A549 (cell line): ENCODE measurements around the gene CES1. TPM values are rescaled to one million over a fixed set of nuclear protein-coding genes. Genes with fewer than 3 reads are reported as not detected.

Experiments used
- ATAC-seq, 2 experiments: fragments of 200-7000 bp in 1 of 2; fragments of >200 bp in 1 of 2; cut with Nextera tagmentation in 1 of 2; cut with Tn5 transposase in 1 of 2; 3 replicates each; pipeline versions ENCODE4 v1.8.0 to v1.9.1; 2018 to 2020; ENCODE audit warnings: mild to moderate bottlenecking in 1 of 2, moderate library complexity in 1 of 2
- CTCF ChIA-PET: fragments of 300-600 bp; sonication (Branson Sonifier 250); formaldehyde crosslinking; extraction: SDS; loops from one replicate; lab custom pipeline; 2021; ENCODE audit warnings: antibody characterized with exemption, inconsistent platforms; lab: Yijun Ruan, JAX
- POLR2A ChIA-PET: fragments of 350-600 bp; formaldehyde crosslinking; extraction: SDS; loops from one replicate; lab custom pipeline; 2021; ENCODE audit warnings: antibody characterized with exemption, inconsistent platforms; lab: Yijun Ruan, JAX
- DNase-seq, 2 experiments: peaks; one replicate each; pipeline versions ENCODE4 v3.0.0 to v3.0.0-alpha.2; 2011 to 2016; ENCODE audit warnings: low read depth in 1 of 2, low spot score in 1 of 2
- FAIRE-seq: peaks from 2 replicates; lab custom pipeline; 2011; peaks lifted over from hg19 to GRCh38; lab: Jason Lieb, UNC
- H3K27ac ChIP-seq, 2 experiments: fragments of >200 bp; sonication (Bioruptor Twin); formaldehyde crosslinking; 3 replicates each; pipeline ENCODE4 v1.5.1; 2016 to 2017
- H3K4me1 ChIP-seq: fragments of >200 bp; sonication (Bioruptor Twin); formaldehyde crosslinking; 3 replicates; pipeline ENCODE4 v1.6.1; 2016
- H3K4me2 ChIP-seq: fragments of >200 bp; sonication (Bioruptor Twin); formaldehyde crosslinking; 3 replicates; pipeline ENCODE4 v1.6.1; 2016
- H3K4me3 ChIP-seq: fragments of >200 bp; sonication (Bioruptor Twin); formaldehyde crosslinking; 3 replicates; pipeline ENCODE4 v1.5.1; 2016
- H3K9me3 ChIP-seq: fragments of >200 bp; sonication (Bioruptor Twin); formaldehyde crosslinking; 3 replicates; pipeline ENCODE4 v1.6.1; 2016
- CEBPB ChIP-seq, 2 experiments: fragments of >200 bp in 1 of 2; sonication (Bioruptor Twin) in 1 of 2; formaldehyde crosslinking in 1 of 2; IDR thresholded peaks; 2 replicates each; pipeline ENCODE4 v1.6.1; 2012 to 2016
- CHD4 ChIP-seq: fragments of 200-600 bp; sonication (generic); IDR thresholded peaks from 2 replicates; pipeline ENCODE4 v1.6.1; 2016; ENCODE audit warnings: antibody characterized with exemption, mild to moderate bottlenecking, borderline replicate concordance
- E2F6 ChIP-seq: IDR thresholded peaks from 2 replicates; pipeline ENCODE4 v1.6.1; 2012; ENCODE audit warnings: low read depth, borderline replicate concordance
- EHF ChIP-seq: fragments of 250-450 bp; sonication (Bioruptor Pico); IDR thresholded peaks from 2 replicates; pipeline ENCODE4 v1.5.0; 2020; ENCODE audit warnings: mild to moderate bottlenecking
- EHMT2 ChIP-seq: fragments of 200-600 bp; sonication (generic); IDR thresholded peaks from 2 replicates; pipeline ENCODE4 v1.6.1; 2016; ENCODE audit warnings: antibody characterized with exemption, low read depth, mild to moderate bottlenecking, moderate library complexity
- FOSL2 ChIP-seq, 2 experiments: fragments of 450-650 bp in 1 of 2; fragments of >200 bp in 1 of 2; sonication (Bioruptor Twin) in 1 of 2; formaldehyde crosslinking; IDR thresholded peaks; 2 replicates each; pipeline versions ENCODE4 v1.5.0 to v1.6.1; 2016 to 2020; ENCODE audit warnings: mild to moderate bottlenecking in 1 of 2, moderate library complexity in 1 of 2
- GATA3 ChIP-seq: IDR thresholded peaks from 2 replicates; pipeline ENCODE4 v1.6.1; 2012; ENCODE audit warnings: borderline replicate concordance
- HOXA7 ChIP-seq: fragments of 250-450 bp; sonication (Bioruptor Pico); IDR thresholded peaks from 2 replicates; pipeline ENCODE4 v1.5.0; 2020; ENCODE audit warnings: mild to moderate bottlenecking, moderate library complexity
- JUNB ChIP-seq: fragments of >200 bp; sonication (Bioruptor Twin); formaldehyde crosslinking; IDR thresholded peaks from 2 replicates; pipeline ENCODE4 v1.6.1; 2016
- KDM5A ChIP-seq: fragments of 200-600 bp; sonication (generic); IDR thresholded peaks from 2 replicates; pipeline ENCODE4 v1.6.1; 2016; ENCODE audit warnings: antibody characterized with exemption, mild to moderate bottlenecking
- NFE2L2 ChIP-seq: fragments of 150-350 bp; conservative IDR thresholded peaks from 2 replicates; pipeline ENCODE4 v1.6.1; 2014; ENCODE audit warnings: low read length
- PBX3 ChIP-seq: IDR thresholded peaks from 2 replicates; pipeline ENCODE4 v1.6.1; 2012
- POLR2AphosphoS2 ChIP-seq: conservative IDR thresholded peaks from 2 replicates; pipeline ENCODE4 v1.6.1; 2012; ENCODE audit warnings: low read length, improper control_type of control experiment, inconsistent platforms
- RAD21 ChIP-seq, 2 experiments: fragments of >200 bp in 1 of 2; sonication (Bioruptor Twin) in 1 of 2; formaldehyde crosslinking in 1 of 2; IDR thresholded peaks in 1 of 2; conservative IDR thresholded peaks in 1 of 2; 2 replicates in 1 of 2; 3 replicates in 1 of 2; pipeline ENCODE4 v1.6.1; 2012 to 2018; ENCODE audit warnings: inconsistent platforms in 1 of 2
- RCOR1 ChIP-seq: fragments of 150-350 bp; IDR thresholded peaks from 2 replicates; pipeline ENCODE4 v1.6.1; 2014; ENCODE audit warnings: antibody characterized with exemption, low read length, low read depth
- SMC3 ChIP-seq: fragments of >200 bp; sonication (Bioruptor Twin); formaldehyde crosslinking; IDR thresholded peaks from 3 replicates; pipeline ENCODE4 v1.6.1; 2018; ENCODE audit warnings: inconsistent platforms
- ZSCAN20 ChIP-seq: fragments of 250-450 bp; sonication (Bioruptor Pico); IDR thresholded peaks from 2 replicates; pipeline ENCODE4 v1.8.0; 2022; ENCODE audit warnings: mild to moderate bottlenecking, moderate library complexity
- WGBS: methylation state at CpG from one replicate; pipeline ENCODE4 v1.1.6; 2017; ENCODE audit errors: missing lambda C conversion rate; 5-methylcytosine and 5-hydroxymethylcytosine counted together
- polyA minus RNA-seq: library from RNA; depleted of rRNA, polyadenylated mRNA; stranded (reverse); fragments of >200 nt; gene quantifications from 2 replicates; pipeline ENCODE4 v1.2.3, GENCODE V29; 2011; rRNA and poly(A)+ RNA removed
- polyA plus RNA-seq, 4 experiments: library from polyadenylated mRNA; depleted of rRNA in 3 of 4; stranded (reverse); fragments of >200 nt; fragmentation: RNase III in 1 of 4; extraction: RNeasy Plus Mini Kit Qiagen cat#74134 plus additional on column Dnase treatment in 1 of 4; gene quantifications; 2 replicates in 3 of 4; 3 replicates in 1 of 4; pipeline ENCODE4 v1.2.3, GENCODE V29; 2011 to 2017

The CES1 gene
- 84.1 and 94.9 TPM in 2 replicates for polyA plus RNA-seq (2011; rRNA removed)
- 34.1 and 39.9 TPM in 2 replicates for polyA plus RNA-seq (2012; cell fraction: cytosol; rRNA removed)
- polyA plus RNA-seq (2012; cell fraction: nucleus; rRNA removed) = 36.5 and 37.8 TPM in 2 replicates
- 17.9 to 18.5 TPM (median 18.1 TPM) in 3 replicates for polyA plus RNA-seq (2017; fragmentation: RNase III; extraction: RNeasy Plus Mini Kit Qiagen cat#74134 plus additional on column Dnase treatment)
- polyA minus RNA-seq = 37.0 and 40.2 TPM in 2 replicates

GRCh38 chr16:55832773-55833691, at the start of gene CES1:
TSS of gene CES1 (minus strand) at chr16:55833096. CDS start at chr16:55833055, 41 bp downstream.
- peak within 1 kb of the TSS; percentile 34 to 38; a peak in 2 of 6 replicates for H3K27ac ChIP-seq
- TF ChIP-seq ZSCAN20 (no peak), RAD21 (conservative IDR thresholded peaks at IDR 0.05 in 1 of 2, IDR thresholded peaks at IDR 0.05 in 1 of 2) (no peak), POLR2AphosphoS2 (no peak), NFE2L2 (no peak), EHF (CRISPR knock-in tag) (no peak), EHMT2 (no peak), JUNB (no peak), HOXA7 (CRISPR knock-in tag) (no peak), SMC3 (no peak)
- TF ChIP-seq, all 56 proteins: peak for 0
- ChIA-PET CTCF (interaction anchor here (1.5 to 2.7 kb wide), 2 partner anchors 9 to 121 kb away, joined by 5 to 10 read pairs; no protein-coding TSS in a partner anchor), POLR2A (no interaction called here)
- Histone ChIP-seq H3K4me1 (peaks cover 14% of the 10 kb centered on the region), H3K9me3 (no peaks in the 10 kb centered on the region), H3K4me3 (peak within 1 kb of the TSS; percentile 36), H3K4me2 (peak within 1 kb of the TSS; percentile 53; the same call in 2 of the 3 replicates)
- peak in 1 of 2 experiments; percentile 34 for DNase-seq
- peak; percentile 25 to 73; a peak in 4 of 6 replicates for ATAC-seq
- WGBS = 72% methylated on average over 30 of the region's 30 CpGs
- FAIRE-seq = no peak

GRCh38 chr16:55876854-55877253, 44.0 kb upstream of the CES1 start:
- TF ChIP-seq E2F6 (no peak), KDM5A (no peak), CEBPB (IDR thresholded peaks at IDR 0.05) (no peak), PBX3 (no peak), RCOR1 (no peak), POLR2AphosphoS2 (no peak), EHMT2 (no peak), JUNB (no peak), ZSCAN20 (no peak), CHD4 (no peak), SMC3 (no peak), HOXA7 (CRISPR knock-in tag) (no peak)
- no peaks in the 10 kb centered on the region for H3K4me1 ChIP-seq
- FAIRE-seq (no peak), DNase-seq (peak in 1 of 2 experiments; percentile 14), ATAC-seq (peak; percentile 54 to 62; a peak in 3 of 6 replicates)
- WGBS = 31% methylated on average over 4 of the region's 4 CpGs
- POLR2A ChIA-PET = no interaction called here
- no peak overlapping the region for H3K4me3 ChIP-seq
- CTCF ChIA-PET = interaction anchor here (1.1 kb wide), 1 partner anchor 18 kb away, joined by 4 read pairs; no protein-coding TSS in a partner anchor
- H3K4me2 ChIP-seq = no peak overlapping the region
- no peak overlapping the region for H3K27ac ChIP-seq
- H3K9me3 ChIP-seq = no peaks in the 10 kb centered on the region

GRCh38 chr16:55875273-55875672, 42.4 kb upstream of the CES1 start, which contains the start of gene CES5A:
TSS of gene CES5A (minus strand) at chr16:55875373. CDS start at chr16:55875221, 152 bp downstream.
- CTCF ChIA-PET = interaction anchor here (1.0 to 1.2 kb wide), 3 partner anchors 15 to 21 kb away, joined by 3 read pairs; no protein-coding TSS in a partner anchor
- no peaks in the 10 kb centered on the region for H3K4me1 ChIP-seq
- H3K9me3 ChIP-seq = no peaks in the 10 kb centered on the region
- WGBS = 48% methylated on average over 2 of the region's 2 CpGs
- H3K4me3 ChIP-seq = no peak within 1 kb of the TSS
- DNase-seq (no peak), ATAC-seq (no peak), FAIRE-seq (no peak)
- no peak within 1 kb of the TSS for H3K27ac ChIP-seq
- no peak within 1 kb of the TSS for H3K4me2 ChIP-seq
- no peak for TF ChIP-seq GATA3
- no peak for TF ChIP-seq NFE2L2
- no peak for TF ChIP-seq EHMT2
- no peak for TF ChIP-seq CEBPB (IDR thresholded peaks at IDR 0.05)
- TF ChIP-seq POLR2AphosphoS2 = no peak
- no peak for TF ChIP-seq FOSL2 (IDR thresholded peaks at IDR 0.05)
- no peak for TF ChIP-seq FOSL2 (CRISPR knock-in tag; IDR thresholded peaks at IDR 0.05)
- POLR2A ChIA-PET = no interaction called here
